GM21576 (cell line): ENCODE results near the gene CCDC88B.

Experiments
- ATAC-seq: cut with Tn5 transposase; IDR thresholded peaks from one replicate; pipeline ENCODE4 v1.9.1; 2021; ENCODE audit warnings: mild to moderate bottlenecking, moderate library complexity; ENCODE audit not compliant: unreplicated experiment

The CCDC88B gene, protein sequence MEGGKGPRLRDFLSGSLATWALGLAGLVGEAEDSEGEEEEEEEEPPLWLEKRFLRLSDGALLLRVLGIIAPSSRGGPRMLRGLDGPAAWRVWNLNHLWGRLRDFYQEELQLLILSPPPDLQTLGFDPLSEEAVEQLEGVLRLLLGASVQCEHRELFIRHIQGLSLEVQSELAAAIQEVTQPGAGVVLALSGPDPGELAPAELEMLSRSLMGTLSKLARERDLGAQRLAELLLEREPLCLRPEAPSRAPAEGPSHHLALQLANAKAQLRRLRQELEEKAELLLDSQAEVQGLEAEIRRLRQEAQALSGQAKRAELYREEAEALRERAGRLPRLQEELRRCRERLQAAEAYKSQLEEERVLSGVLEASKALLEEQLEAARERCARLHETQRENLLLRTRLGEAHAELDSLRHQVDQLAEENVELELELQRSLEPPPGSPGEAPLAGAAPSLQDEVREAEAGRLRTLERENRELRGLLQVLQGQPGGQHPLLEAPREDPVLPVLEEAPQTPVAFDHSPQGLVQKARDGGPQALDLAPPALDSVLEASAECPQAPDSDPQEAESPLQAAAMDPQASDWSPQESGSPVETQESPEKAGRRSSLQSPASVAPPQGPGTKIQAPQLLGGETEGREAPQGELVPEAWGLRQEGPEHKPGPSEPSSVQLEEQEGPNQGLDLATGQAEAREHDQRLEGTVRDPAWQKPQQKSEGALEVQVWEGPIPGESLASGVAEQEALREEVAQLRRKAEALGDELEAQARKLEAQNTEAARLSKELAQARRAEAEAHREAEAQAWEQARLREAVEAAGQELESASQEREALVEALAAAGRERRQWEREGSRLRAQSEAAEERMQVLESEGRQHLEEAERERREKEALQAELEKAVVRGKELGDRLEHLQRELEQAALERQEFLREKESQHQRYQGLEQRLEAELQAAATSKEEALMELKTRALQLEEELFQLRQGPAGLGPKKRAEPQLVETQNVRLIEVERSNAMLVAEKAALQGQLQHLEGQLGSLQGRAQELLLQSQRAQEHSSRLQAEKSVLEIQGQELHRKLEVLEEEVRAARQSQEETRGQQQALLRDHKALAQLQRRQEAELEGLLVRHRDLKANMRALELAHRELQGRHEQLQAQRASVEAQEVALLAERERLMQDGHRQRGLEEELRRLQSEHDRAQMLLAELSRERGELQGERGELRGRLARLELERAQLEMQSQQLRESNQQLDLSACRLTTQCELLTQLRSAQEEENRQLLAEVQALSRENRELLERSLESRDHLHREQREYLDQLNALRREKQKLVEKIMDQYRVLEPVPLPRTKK (N-terminal part only)

DNA sequence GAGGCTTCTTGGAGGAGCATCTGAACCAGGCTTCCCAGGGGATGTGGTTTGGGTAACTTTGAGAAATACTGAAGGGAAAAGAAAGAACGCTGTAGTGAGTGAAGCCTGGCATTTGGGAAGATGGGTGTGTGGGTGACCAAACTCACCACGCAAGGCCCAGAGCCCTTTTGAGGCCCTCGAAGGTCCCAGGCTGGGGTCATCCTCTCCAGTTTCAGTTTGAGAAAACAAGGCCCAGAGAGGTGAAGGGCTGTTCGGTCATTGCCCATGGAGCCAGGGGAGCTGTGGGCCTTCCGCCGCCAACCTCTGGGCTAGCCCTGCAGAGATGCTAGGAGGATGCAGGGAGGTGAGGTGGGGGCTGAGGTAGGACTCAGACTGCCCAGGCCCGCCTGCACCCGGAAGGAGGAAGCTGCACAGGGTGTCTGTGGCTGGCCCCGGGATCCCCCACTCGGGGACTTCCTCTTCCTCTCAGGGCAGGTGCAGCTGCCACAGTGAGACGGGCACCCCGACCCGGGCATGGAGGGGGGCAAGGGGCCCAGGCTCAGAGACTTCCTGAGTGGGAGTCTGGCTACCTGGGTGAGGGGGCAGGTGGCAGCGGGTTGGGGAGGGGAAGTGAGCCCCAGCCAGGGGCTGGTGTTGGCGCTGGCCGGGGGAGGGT is at the start of gene CCDC88B:
CCDC88B (plus strand) TSS at position 451 of the 655 bp plus-strand sequence; CDS start at position 514, 63 bp downstream.
- peak; percentile 49 for ATAC-seq

DNA sequence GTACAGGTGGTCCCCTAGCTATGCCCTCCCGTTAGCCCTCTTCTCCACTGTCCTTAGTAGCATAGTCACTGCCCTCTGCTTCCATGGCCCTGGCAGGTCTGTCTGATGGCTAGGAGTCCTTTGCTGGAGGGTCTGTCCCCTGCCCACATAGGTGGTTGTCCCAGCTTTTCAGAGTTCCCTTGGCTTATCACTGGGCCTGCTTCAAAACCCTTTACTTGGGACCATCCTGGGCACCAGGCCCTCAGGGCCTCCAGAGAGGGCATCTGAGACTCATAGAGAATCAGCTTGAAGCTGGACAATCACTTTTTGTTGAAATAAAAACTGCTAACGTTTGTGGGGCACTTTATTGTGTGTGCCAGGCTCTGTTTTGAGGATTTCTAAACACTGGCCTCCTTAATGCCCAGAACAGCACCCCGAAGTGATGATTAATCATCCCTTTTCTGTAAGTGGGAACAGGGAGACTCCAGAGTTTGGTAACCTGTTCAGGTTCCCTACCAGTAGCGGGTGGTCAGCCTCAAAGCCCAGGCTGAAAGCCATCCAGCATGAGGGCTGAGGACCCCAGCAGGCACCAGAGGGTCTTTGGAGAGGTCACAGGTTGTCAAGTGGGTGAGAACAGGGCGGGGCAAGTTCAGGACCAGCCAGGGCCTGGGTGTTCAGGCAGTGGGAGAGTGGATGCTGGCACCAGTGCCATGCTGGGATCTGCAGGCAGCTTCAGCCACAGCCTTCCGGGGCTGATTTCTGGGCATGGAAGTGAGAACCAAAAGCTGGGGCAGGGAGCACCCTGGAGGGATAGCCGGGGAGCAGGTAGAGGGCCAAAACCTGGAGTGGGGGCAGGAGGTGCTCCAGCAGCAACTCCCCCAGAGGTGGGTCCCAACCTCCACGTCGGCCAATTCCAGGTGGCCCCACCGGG is 49.4 kb upstream of the CCDC88B start:
- ATAC-seq, result no peak

DNA sequence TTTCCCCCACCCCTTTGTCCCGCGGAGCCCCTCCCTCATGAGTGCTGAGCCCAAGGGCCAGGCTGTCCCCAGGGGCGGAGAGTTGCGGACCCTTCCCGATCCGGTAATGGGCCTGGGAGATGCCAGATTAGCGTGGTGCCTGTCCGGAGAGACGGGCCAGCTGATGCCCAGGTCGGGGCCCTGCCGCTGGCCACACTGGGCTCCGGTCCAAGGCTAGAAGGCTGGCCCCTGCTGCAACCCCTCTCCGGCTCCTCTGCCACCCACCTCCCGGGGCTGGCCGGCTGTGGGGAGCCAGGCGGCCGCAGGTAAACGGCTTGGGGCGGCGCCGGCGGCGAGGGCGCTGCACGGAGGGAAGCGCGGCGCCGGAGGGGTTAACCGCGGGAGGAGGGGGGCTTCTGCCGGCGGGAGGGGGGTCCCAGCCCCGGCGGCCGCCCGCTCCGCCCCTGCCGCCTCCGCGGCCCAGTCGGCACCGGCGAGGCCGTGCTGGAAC is 48.7 kb upstream of the CCDC88B start, which contains the start of gene KCNK4:
KCNK4 (plus strand) TSS at position 41 of the 490 bp plus-strand sequence. CDS start 1,717 bp downstream, outside the sequence.
- ATAC-seq, result no peak

- no peak for ATAC-seq
Measured at GRCh38 chr11:64291752-64292459, 48.1 kb upstream of the CCDC88B start.

GRCh38 chr11:64292460-64293254 is 47.3 kb upstream of the CCDC88B start:
- ATAC-seq, result no peak

DNA sequence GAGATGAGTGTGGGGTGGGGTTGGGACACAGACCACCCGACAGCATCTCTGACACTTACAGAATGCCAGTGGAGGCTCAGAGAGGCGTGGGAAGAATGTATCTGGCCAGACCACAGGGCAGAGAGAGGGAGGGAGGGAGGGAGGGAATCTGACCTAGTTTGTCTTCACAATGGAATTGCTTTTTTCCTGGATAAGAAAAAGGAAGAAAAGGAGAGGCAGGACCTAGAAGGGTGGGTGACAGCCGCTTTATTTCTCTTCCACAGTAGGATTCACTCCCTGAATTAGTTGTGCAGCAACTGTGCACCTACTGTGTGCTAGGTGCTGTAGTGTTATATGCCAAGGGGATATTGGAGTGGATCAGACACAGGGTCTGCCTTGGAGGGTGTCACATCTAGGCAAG is 45.2 kb upstream of the CCDC88B start:
- ATAC-seq, result no peak

- no peak for ATAC-seq
Measured at GRCh38 chr11:64295760-64296159, 44.2 kb upstream of the CCDC88B start.

- no peak for ATAC-seq
Measured at GRCh38 chr11:64296236-64296635, 43.8 kb upstream of the CCDC88B start.

DNA sequence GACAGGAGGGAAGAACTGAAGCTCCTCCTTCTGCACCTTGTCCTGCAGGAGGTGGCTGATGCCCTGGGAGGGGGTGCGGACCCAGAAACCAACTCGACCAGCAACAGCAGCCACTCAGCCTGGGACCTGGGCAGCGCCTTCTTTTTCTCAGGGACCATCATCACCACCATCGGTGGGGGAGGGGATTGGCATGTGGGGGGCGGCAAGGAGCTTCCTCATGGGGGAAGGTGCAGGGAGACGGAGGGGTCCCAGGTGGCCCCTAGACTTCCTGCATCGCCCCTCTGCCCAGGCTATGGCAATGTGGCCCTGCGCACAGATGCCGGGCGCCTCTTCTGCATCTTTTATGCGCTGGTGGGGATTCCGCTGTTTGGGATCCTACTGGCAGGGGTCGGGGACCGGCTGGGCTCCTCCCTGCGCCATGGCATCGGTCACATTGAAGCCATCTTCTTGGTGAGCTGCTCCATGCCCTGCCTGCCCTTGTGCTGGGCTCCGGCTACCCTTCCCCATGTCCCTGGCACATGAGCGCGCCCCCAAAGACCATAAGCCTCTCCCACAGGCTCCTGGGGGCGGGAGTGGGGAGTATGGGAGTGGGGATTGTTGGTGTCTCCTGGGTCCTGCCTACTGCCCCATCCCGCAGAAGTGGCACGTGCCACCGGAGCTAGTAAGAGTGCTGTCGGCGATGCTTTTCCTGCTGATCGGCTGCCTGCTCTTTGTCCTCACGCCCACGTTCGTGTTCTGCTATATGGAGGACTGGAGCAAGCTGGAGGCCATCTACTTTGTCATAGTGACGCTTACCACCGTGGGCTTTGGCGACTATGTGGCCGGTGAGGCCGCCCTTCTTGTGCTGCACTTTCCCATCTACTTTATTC is 42.9 kb upstream of the CCDC88B start:
- no peak for ATAC-seq

GRCh38 chr11:64297699-64298358 is 42.2 kb upstream of the CCDC88B start:
- no peak for ATAC-seq

- no peak for ATAC-seq
Measured at GRCh38 chr11:64298966-64299846, 40.8 kb upstream of the CCDC88B start.

DNA sequence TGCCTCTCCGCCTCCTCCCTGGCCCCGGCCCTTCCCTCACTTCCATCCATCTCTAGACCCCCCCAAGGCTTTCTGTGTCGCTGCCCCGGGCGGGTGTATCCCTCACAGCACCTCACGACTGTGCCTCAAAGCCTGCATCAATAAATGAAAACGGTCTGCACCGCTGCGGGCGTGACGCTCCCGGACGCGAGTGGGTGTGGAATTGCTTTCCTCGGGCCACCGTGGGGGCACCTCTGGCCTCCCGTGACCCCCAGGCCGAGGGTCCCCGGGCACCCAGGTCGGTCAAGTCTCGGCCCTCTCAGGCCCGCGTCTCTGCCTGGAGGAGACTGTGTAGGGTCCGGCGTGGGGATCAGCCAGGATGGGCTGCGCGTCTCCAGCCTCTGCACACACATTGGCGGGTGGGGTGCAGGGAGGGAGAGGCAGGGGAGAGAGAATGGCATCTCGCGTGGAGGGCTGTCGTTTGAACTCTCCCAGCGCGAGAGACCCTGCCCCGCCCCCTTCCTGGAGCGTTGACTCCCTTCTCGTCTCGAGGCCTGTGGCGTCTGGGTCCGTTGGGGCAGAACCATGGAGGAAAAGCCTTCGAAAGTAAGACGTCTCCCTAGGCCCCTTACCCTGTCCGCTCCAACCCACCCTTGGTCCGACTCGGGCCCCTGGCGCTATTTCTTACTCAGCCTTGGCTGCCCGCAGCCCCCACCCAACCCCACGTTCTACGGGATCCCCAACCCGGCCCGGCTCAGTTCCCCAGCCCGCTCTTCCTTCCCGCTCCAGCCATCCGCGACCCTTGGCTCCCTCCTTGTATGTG is 40.0 kb upstream of the CCDC88B start, which contains the start of gene CATSPERZ:
CATSPERZ (plus strand) TSS at position 512 of the 802 bp plus-strand sequence; CDS start at position 565, 53 bp downstream.
- no peak for ATAC-seq

DNA sequence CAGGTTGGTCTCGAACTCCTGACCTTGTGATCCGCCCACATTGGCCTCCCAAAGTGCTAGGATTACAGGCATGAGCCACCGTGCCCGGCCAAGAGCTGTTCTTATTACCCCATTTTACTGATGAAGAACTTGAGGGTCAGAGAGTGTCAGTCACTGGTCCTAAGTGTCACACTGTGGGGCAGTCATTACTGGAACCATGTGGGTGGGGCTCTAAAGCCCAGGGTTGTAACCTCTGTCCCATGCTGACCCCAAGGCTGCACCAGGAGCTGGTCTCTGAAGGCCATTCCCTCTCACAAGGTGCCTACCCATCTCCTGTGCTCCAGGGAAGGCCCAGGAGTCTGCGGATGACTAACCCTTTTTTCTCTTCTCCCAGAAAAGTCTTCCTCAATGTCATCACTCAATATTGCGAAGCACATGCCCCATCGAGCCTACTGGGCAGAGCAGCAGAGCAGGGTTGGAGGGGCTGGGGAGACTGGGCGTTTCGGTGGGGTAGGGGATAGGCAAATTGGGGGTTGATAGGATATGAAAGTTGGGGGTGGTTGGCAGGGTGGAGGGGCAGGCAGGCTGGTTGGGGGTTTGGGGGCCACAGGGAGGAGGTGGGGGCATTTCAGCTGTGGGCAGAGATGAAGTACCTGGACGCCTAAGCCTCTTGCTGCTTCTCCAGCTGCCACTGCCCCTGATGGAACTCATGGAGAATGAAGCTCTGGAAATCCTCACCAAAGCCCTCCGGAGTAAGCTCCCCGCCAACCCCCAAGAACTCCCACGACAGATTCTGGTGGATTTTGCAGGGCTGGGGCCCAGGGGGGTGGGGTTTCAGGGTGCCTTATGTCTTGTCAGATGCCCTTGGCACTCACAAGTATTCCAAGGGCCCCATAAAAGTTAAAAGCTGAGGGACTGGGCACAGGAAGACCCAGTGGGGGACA is 36.6 kb upstream of the CCDC88B start:
- no peak for ATAC-seq
